Measurements from ENCODE around the gene MFNG.

Gene MFNG

GRCh38 chr22:37507731-37508130 is 21.5 kb upstream of the MFNG start:
- peaks cover 21% of the 10 kb centered on the region for H3K4me1 ChIP-seq (ENCODE audit: insufficient read depth, low read length)
- no peak overlapping the region for H3K4me3 ChIP-seq (ENCODE audit: low read length)
- H3K36me3 ChIP-seq (ENCODE audit: insufficient read depth, low read length): no peaks in the 10 kb centered on the region
- no peaks in the 10 kb centered on the region for H3K27me3 ChIP-seq (ENCODE audit: insufficient read depth, low read length)
- no peak overlapping the region for H2AFZ ChIP-seq (ENCODE audit: low read depth, low read length)
- no peaks in the 10 kb centered on the region for H3K9me3 ChIP-seq (ENCODE audit: low read length)

DNA sequence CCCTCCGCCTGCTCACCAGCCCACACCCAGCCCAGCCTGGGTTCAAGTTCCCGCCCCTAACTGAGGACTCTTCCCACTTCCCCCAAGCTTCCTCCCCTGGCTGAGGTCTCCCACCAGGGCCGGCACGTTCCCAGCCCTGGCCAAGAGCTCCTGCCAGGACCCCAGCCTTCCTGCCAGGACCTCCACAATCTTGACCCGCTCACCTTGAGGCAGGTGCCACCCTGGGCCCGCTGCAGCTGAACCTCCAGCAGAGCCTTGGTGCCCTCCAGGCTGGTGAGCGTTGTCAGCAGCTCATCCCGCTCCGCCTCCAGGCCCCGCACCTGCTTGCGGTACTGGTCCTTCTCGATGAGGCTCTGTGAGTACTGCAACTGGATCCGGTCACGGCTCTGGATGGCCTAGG is 19.8 kb upstream of the MFNG start:
- H3K4me1 ChIP-seq (ENCODE audit: insufficient read depth, low read length): peaks cover 18% of the 10 kb centered on the region
- H3K4me3 ChIP-seq (ENCODE audit: low read length): no peak overlapping the region
- H3K36me3 ChIP-seq (ENCODE audit: insufficient read depth, low read length): no peaks in the 10 kb centered on the region
- no peak overlapping the region for H2AFZ ChIP-seq (ENCODE audit: low read depth, low read length)
- no peaks in the 10 kb centered on the region for H3K9me3 ChIP-seq (ENCODE audit: low read length)
- no peaks in the 10 kb centered on the region for H3K27me3 ChIP-seq (ENCODE audit: insufficient read depth, low read length)

GRCh38 chr22:37505565-37505964 is 19.4 kb upstream of the MFNG start:
- Histone ChIP-seq H3K4me1 (ENCODE audit: insufficient read depth, low read length) (peaks cover 18% of the 10 kb centered on the region), H2AFZ (ENCODE audit: low read depth, low read length) (no peak overlapping the region), H3K9me3 (ENCODE audit: low read length) (no peaks in the 10 kb centered on the region), H3K27me3 (ENCODE audit: insufficient read depth, low read length) (no peaks in the 10 kb centered on the region), H3K36me3 (ENCODE audit: insufficient read depth, low read length) (no peaks in the 10 kb centered on the region), H3K4me3 (ENCODE audit: low read length) (no peak overlapping the region)

- Histone ChIP-seq H3K27me3 (ENCODE audit: insufficient read depth, low read length) (no peaks in the 10 kb centered on the region), H3K36me3 (ENCODE audit: insufficient read depth, low read length) (no peaks in the 10 kb centered on the region), H3K4me3 (ENCODE audit: low read length) (no peak overlapping the region), H2AFZ (ENCODE audit: low read depth, low read length) (no peak overlapping the region), H3K4me1 (ENCODE audit: insufficient read depth, low read length) (peaks cover 19% of the 10 kb centered on the region), H3K9me3 (ENCODE audit: low read length) (no peaks in the 10 kb centered on the region)
Measured at GRCh38 chr22:37504964-37505363, 18.8 kb upstream of the MFNG start.

- no peak overlapping the region for H3K4me3 ChIP-seq (ENCODE audit: low read length)
- H3K4me1 ChIP-seq (ENCODE audit: insufficient read depth, low read length): peaks cover 20% of the 10 kb centered on the region
- H3K36me3 ChIP-seq (ENCODE audit: insufficient read depth, low read length): no peaks in the 10 kb centered on the region
- H2AFZ ChIP-seq (ENCODE audit: low read depth, low read length): no peak overlapping the region
- no peaks in the 10 kb centered on the region for H3K9me3 ChIP-seq (ENCODE audit: low read length)
- no peaks in the 10 kb centered on the region for H3K27me3 ChIP-seq (ENCODE audit: insufficient read depth, low read length)
Measured at GRCh38 chr22:37503850-37504249, 17.7 kb upstream of the MFNG start.

GRCh38 chr22:37503183-37503683 is 17.0 kb upstream of the MFNG start:
- Histone ChIP-seq H2AFZ (ENCODE audit: low read depth, low read length) (no peak overlapping the region), H3K36me3 (ENCODE audit: insufficient read depth, low read length) (no peaks in the 10 kb centered on the region), H3K4me1 (ENCODE audit: insufficient read depth, low read length) (peaks cover 21% of the 10 kb centered on the region), H3K27me3 (ENCODE audit: insufficient read depth, low read length) (no peaks in the 10 kb centered on the region), H3K4me3 (ENCODE audit: low read length) (no peak overlapping the region), H3K9me3 (ENCODE audit: low read length) (no peaks in the 10 kb centered on the region)

DNA sequence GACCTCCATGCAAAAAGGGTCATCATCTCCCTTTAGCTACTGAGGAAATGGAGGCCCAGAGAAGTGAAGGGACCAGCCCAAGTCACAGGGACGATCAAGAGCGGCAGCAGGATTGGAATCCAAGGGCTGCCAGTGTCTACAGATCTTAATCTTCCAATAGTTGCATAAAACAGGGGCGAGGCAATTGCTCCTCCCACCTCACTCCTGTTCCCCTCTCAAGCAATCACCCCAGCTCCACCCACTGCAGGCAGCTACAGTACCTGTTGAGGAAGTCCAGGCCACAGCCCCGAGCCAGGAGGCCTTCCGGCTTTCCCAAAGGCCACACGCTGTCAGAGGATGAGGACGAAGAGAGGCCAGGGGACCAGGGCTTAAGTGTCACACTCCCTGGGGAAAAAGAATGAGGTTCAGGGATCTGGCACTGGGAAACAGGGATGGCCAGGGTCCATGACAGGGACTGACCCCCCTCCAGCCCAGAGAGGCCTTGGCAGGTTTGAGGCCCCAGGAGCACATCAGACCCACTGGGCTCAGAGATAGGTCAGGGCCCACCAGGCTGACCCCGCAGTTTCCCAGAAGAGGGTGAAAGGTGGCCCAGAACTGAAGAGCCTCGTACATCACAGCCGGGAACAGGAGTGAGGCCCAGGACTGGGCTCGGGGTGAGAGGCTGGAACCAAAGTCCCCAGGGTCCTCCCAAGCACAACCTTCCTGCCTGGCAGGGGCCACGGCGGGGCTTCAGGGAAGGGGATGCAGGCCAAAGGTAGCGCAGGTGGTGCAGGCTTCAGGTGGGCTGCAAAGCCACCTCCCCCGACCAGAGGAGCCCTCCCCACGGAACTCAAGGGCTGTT is 16.4 kb upstream of the MFNG start:
- Histone ChIP-seq H3K9me3 (ENCODE audit: low read length) (no peaks in the 10 kb centered on the region), H3K36me3 (ENCODE audit: insufficient read depth, low read length) (no peaks in the 10 kb centered on the region), H3K4me1 (ENCODE audit: insufficient read depth, low read length) (peaks cover 24% of the 10 kb centered on the region), H3K27me3 (ENCODE audit: insufficient read depth, low read length) (no peaks in the 10 kb centered on the region), H3K4me3 (ENCODE audit: low read length) (no peak overlapping the region), H2AFZ (ENCODE audit: low read depth, low read length) (no peak overlapping the region)

GRCh38 chr22:37501610-37502341 is 15.6 kb upstream of the MFNG start:
- Histone ChIP-seq H3K4me3 (ENCODE audit: low read length) (no peak overlapping the region), H2AFZ (ENCODE audit: low read depth, low read length) (no peak overlapping the region), H3K27me3 (ENCODE audit: insufficient read depth, low read length) (no peaks in the 10 kb centered on the region), H3K4me1 (ENCODE audit: insufficient read depth, low read length) (peaks cover 24% of the 10 kb centered on the region), H3K36me3 (ENCODE audit: insufficient read depth, low read length) (no peaks in the 10 kb centered on the region), H3K9me3 (ENCODE audit: low read length) (no peaks in the 10 kb centered on the region)

- no peaks in the 10 kb centered on the region for H3K36me3 ChIP-seq (ENCODE audit: insufficient read depth, low read length)
- H3K9me3 ChIP-seq (ENCODE audit: low read length): no peaks in the 10 kb centered on the region
- no peak overlapping the region for H3K4me3 ChIP-seq (ENCODE audit: low read length)
- H2AFZ ChIP-seq (ENCODE audit: low read depth, low read length): no peak overlapping the region
- peaks cover 24% of the 10 kb centered on the region for H3K4me1 ChIP-seq (ENCODE audit: insufficient read depth, low read length)
- H3K27me3 ChIP-seq (ENCODE audit: insufficient read depth, low read length): no peaks in the 10 kb centered on the region
Measured at GRCh38 chr22:37500745-37501609, 14.8 kb upstream of the MFNG start.

DNA sequence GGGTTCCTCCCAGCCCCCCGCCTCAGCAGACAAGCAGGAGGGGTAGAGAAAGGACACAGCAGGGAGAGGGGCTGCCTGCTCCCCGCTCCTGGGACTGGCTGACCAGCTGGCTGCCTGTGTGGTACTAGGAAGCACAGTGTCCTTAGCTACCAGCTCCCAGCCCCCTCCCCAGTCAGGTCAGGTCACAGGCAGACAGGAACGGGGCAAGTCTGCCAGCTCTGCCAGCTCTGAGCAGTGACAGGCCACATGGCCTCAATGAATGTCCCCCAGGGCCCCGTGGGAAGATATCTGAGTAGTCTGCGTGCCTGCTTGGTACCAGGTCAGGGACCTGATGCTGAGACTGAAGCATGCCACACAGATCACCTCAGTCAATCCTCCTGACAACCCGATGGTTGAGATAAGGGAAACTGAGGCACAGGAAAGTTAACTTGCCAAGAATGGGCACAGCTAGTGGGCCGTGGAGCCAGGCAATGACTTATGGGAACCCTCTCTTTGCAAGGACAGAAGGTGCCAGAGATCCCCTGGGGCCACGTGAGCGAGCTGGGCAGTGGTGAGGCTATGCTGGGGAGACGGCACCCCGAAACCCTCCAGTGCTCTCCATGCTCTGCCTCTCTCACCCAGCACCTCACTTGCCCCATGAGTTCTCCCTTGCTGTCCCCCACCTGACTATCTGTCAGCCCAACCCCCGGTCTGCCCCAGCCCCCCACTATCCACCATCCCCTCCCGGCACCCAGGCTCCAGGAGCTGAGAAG is 13.8 kb upstream of the MFNG start:
- Histone ChIP-seq H3K4me3 (ENCODE audit: low read length) (no peak overlapping the region), H3K4me1 (ENCODE audit: insufficient read depth, low read length) (peaks cover 24% of the 10 kb centered on the region), H3K27me3 (ENCODE audit: insufficient read depth, low read length) (no peaks in the 10 kb centered on the region), H3K9me3 (ENCODE audit: low read length) (no peaks in the 10 kb centered on the region), H3K36me3 (ENCODE audit: insufficient read depth, low read length) (no peaks in the 10 kb centered on the region), H2AFZ (ENCODE audit: low read depth, low read length) (no peak overlapping the region)

DNA sequence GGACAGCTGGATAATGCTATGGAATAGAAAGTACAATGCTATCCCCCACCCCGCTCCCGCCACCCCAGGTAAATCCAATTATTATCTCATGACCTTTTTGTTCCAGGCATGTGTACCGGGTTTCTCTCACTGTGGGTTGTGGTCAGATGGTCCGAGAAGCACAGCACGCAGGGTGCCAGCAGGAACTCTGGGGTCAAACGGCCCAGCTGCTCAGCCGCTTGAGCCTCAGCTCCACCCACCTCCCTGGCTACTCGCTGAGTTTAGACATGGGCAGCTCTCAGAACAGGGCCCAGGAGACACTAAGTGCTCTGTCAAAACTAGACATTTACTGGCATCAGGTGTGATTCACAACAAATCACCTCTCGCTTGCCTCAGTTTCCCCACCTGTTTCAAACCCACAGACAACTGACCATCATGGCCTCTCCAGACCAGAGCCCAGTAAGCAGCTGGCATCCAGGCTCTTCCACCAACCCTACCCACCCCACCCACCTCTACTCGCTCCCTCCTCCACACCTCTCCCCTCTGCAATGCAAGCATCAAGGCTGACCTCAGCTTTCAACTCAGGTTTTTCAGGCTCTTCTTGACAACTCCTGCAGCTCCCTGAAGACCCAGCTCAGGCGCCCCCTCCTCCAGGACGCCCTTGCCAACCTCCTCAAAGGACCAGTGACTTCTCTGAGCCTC is 13.0 kb upstream of the MFNG start:
- Histone ChIP-seq H2AFZ (ENCODE audit: low read depth, low read length) (no peak overlapping the region), H3K4me3 (ENCODE audit: low read length) (no peak overlapping the region), H3K27me3 (ENCODE audit: insufficient read depth, low read length) (no peaks in the 10 kb centered on the region), H3K9me3 (ENCODE audit: low read length) (no peaks in the 10 kb centered on the region), H3K4me1 (ENCODE audit: insufficient read depth, low read length) (peaks cover 24% of the 10 kb centered on the region), H3K36me3 (ENCODE audit: insufficient read depth, low read length) (no peaks in the 10 kb centered on the region)

Data from neuron (in vitro differentiated cells).